Adrenal gland (tissue), 5 donors: ENCODE measurements around the gene NCF4.

ENCODE experiments used
- POLR2A ChIP-seq, 2 donors: fragments of 450-650 bp; IDR thresholded peaks; one replicate each; pipeline ENCODE4 v1.6.1; 2017; ENCODE audit warnings: antibody characterized with exemption in 2 of 2, mild to moderate bottlenecking in 2 of 2, moderate library complexity in 1 of 2
- TF ChIP-seq, protein P1 (sequence below), 6 experiments: fragments of 450-650 bp in 4 of 6; fragments of 200-600 bp in 2 of 6; sonication (generic) in 1 of 6; IDR thresholded peaks; 1 replicate in 5 of 6; 2 replicates in 1 of 6; pipeline versions ENCODE4 v1.5.1 to v1.8.0; 2016 to 2021; ENCODE audit warnings: antibody characterized with exemption in 6 of 6, mild to moderate bottlenecking in 2 of 6, moderate library complexity in 1 of 6
- donor health status: DM: no; HTN: no; CAD: no.

DNA sequence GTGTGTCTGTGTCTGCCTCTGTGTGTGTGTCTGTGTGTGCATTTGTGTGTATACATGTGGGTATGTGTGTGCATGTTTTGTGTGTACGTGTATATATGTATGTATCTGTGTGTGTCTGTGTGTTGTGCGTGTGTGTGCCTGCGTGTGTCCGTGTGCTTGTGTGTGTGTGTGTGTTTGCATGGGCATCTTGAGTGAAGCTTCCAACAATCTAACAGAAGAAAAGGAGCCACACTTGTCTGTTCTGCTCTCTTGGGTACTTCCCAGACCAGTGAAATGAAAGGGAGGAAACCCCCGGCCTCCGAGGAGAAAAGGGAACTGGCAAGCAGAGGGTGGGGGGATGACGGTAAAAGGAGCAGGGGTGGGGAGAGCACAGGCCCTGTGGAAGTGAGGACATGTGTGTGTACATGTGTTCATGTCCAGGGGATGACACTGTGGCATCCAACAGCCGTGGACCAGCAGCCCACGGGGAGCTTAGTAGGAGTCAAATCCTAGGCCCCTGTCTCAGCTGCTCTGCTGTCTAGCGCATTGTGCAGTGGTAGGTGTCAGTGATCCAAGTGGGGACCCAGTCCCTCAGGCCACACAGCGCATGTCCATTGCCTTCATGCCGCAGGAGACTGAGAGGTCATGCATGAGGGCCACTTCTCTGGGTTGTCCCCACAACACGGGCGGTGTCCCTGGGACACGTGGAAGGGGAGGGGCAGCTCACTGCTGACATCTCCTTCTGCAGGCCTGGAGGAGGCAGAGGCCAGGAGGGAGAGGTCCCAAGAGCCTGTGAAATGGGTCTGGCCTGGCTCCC is 60.7 kb downstream of the NCF4 start:
- TF ChIP-seq, protein P1, sequence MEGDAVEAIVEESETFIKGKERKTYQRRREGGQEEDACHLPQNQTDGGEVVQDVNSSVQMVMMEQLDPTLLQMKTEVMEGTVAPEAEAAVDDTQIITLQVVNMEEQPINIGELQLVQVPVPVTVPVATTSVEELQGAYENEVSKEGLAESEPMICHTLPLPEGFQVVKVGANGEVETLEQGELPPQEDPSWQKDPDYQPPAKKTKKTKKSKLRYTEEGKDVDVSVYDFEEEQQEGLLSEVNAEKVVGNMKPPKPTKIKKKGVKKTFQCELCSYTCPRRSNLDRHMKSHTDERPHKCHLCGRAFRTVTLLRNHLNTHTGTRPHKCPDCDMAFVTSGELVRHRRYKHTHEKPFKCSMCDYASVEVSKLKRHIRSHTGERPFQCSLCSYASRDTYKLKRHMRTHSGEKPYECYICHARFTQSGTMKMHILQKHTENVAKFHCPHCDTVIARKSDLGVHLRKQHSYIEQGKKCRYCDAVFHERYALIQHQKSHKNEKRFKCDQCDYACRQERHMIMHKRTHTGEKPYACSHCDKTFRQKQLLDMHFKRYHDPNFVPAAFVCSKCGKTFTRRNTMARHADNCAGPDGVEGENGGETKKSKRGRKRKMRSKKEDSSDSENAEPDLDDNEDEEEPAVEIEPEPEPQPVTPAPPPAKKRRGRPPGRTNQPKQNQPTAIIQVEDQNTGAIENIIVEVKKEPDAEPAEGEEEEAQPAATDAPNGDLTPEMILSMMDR (IDR thresholded peaks at IDR 0.05) = no peak
- TF ChIP-seq POLR2A (IDR thresholded peaks at IDR 0.05) = no peak
